ENCODE measurements around the gene PXMP2.
A peak's percentile ranks its signal among the peaks of the same experiment; 100 is the strongest.

The PXMP2 gene

DNA sequence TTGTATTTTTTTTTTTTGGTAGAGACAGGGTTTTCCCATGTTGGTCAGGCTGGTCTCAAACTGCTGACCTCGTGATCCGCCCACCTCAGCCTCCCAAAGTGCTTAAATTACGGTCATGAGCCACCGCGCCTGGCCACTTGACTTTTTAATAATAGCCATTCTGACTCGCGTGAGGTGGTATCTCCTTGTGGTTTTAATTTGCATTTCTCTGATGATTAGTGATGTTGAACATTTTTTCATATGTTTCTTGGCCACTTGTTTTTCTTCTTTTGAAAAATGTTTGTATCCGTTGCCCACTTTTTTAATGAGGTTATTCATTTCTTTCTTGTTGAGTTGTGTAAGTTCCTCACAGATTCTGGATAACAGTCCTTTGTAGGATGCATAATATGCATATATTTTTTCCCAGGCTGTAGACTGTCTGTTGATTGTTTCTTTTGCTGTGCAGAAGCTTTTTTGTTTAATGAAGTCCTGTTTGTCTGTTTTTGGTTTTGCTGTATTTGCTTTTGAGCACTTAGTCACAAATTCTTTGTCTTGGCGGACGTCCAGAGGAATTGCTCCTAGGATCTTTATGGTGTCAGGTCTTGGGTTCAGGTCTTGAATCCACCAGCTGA, 12.9 kb downstream of the PXMP2 start:
- Histone ChIP-seq H3K27ac (ENCODE audit: low read depth, low read length) (no peak overlapping the region), H3K4me1 (ENCODE audit: control insufficient read depth, insufficient read depth, low read length, unreplicated experiment) (peaks cover 5% of the 10 kb centered on the region), H3K36me3 (ENCODE audit: insufficient read depth, low read length) (no peaks in the 10 kb centered on the region), H3K4me3 (ENCODE audit: low read depth, low read length) (no peak overlapping the region), H3K27me3 (ENCODE audit: insufficient read depth, low read length) (no peaks in the 10 kb centered on the region), H3K79me2 (ENCODE audit: control insufficient read depth, insufficient read depth, low read length, unreplicated experiment) (no peaks in the 10 kb centered on the region), H2AFZ (ENCODE audit: low read length, unreplicated experiment) (no peak overlapping the region)

DNA sequence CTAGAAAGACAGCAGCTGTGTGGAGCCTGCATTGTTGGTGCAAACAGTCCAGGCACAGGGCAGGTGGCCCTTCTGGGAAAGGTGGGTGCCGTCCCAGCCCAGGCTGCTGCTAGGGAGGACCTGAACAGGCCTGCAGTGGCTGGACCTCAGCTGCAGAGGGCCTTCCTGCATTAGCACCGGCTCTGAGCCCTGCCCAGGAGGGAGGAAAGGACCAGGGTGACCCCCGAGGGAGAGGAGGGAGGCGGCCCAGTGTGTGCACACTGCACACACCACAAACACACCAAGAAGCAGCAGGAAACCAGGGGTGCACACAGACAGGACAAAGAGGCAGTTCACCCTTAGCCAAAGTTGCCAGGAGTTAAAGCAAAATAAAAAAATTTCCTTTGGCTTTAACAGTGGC, 15.3 kb downstream of the PXMP2 start:
- no peak overlapping the region for H2AFZ ChIP-seq (ENCODE audit: low read length, unreplicated experiment)
- no peak overlapping the region for H3K4me3 ChIP-seq (ENCODE audit: low read depth, low read length)
- H3K79me2 ChIP-seq (ENCODE audit: control insufficient read depth, insufficient read depth, low read length, unreplicated experiment), result no peaks in the 10 kb centered on the region
- H3K27me3 ChIP-seq (ENCODE audit: insufficient read depth, low read length), result no peaks in the 10 kb centered on the region
- H3K36me3 ChIP-seq (ENCODE audit: insufficient read depth, low read length), result no peaks in the 10 kb centered on the region
- peaks cover 5% of the 10 kb centered on the region for H3K4me1 ChIP-seq (ENCODE audit: control insufficient read depth, insufficient read depth, low read length, unreplicated experiment)
- H3K27ac ChIP-seq (ENCODE audit: low read depth, low read length), result no peak overlapping the region

DNA sequence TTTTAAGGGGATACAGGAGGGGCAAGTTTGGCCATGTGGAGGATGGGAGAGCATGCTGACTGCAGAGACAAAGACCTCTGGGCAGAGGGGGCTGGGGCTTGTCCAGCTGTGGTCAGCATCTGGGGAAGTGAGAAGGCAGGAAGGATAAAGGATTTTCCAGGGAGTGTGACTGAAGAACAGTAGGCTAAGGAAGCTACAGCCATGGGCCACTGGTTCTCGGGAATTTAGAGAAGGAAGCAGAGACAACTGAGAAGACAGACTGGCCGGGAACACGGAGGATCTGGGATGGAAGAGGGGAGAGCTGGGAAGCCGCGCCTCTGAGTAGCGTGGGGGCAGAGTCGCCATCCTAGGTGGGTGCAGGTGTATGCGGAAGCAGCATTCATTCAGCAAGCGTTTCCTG, 16.3 kb downstream of the PXMP2 start:
- Histone ChIP-seq H3K79me2 (ENCODE audit: control insufficient read depth, insufficient read depth, low read length, unreplicated experiment) (no peaks in the 10 kb centered on the region), H3K27me3 (ENCODE audit: insufficient read depth, low read length) (no peaks in the 10 kb centered on the region), H3K4me1 (ENCODE audit: control insufficient read depth, insufficient read depth, low read length, unreplicated experiment) (peaks cover 5% of the 10 kb centered on the region), H3K36me3 (ENCODE audit: insufficient read depth, low read length) (no peaks in the 10 kb centered on the region), H3K4me3 (ENCODE audit: low read depth, low read length) (no peak overlapping the region), H2AFZ (ENCODE audit: low read length, unreplicated experiment) (no peak overlapping the region), H3K27ac (ENCODE audit: low read depth, low read length) (no peak overlapping the region)

DNA sequence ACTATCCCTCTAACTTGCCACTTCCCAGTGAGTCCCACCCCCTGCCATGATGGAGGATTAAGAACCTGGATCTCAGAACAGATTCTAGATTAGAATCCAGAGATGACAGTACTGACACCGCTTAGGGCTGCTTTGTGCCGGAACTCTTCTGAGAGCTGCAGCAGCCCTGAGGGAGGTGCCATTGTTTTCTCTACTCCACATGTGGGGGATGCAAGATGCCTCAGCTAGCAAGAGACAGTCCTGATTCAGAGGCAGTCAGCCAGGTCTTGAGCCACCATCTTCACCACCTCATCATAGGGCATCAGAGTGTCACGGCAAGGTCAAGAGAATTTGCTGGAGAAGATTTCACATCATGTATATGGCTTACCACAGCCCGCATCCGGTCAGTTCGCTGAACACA, 19.9 kb downstream of the PXMP2 start:
- H3K4me1 ChIP-seq (ENCODE audit: control insufficient read depth, insufficient read depth, low read length, unreplicated experiment), result no peaks in the 10 kb centered on the region
- no peaks in the 10 kb centered on the region for H3K36me3 ChIP-seq (ENCODE audit: insufficient read depth, low read length)
- no peak overlapping the region for H3K27ac ChIP-seq (ENCODE audit: low read depth, low read length)
- no peaks in the 10 kb centered on the region for H3K27me3 ChIP-seq (ENCODE audit: insufficient read depth, low read length)
- H3K4me3 ChIP-seq (ENCODE audit: low read depth, low read length), result no peak overlapping the region
- H3K79me2 ChIP-seq (ENCODE audit: control insufficient read depth, insufficient read depth, low read length, unreplicated experiment), result peaks cover 17% of the 10 kb centered on the region
- no peak overlapping the region for H2AFZ ChIP-seq (ENCODE audit: low read length, unreplicated experiment)

DNA sequence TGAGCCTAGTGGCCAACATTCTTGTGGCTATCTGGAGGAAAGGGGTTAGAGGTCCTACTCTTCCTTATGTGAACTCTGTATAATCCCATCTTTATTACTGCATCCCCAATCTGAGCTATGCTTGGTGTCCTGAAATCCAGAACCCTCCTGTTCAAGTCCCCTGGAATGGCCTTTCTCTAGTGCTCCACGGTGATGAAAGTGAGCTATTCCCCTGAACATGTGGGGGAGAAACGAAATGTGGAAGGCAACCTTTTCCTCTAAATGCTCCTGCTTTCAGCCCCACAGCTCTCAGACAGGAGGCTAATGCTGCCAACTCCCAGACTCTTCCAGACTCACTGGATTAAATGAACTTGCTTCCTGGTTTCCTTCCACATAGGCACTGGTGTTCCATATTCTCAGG, 20.8 kb downstream of the PXMP2 start:
- Histone ChIP-seq H3K4me3 (ENCODE audit: low read depth, low read length) (no peak overlapping the region), H3K4me1 (ENCODE audit: control insufficient read depth, insufficient read depth, low read length, unreplicated experiment) (no peaks in the 10 kb centered on the region), H2AFZ (ENCODE audit: low read length, unreplicated experiment) (no peak overlapping the region), H3K36me3 (ENCODE audit: insufficient read depth, low read length) (no peaks in the 10 kb centered on the region), H3K79me2 (ENCODE audit: control insufficient read depth, insufficient read depth, low read length, unreplicated experiment) (peaks cover 24% of the 10 kb centered on the region), H3K27me3 (ENCODE audit: insufficient read depth, low read length) (no peaks in the 10 kb centered on the region), H3K27ac (ENCODE audit: low read depth, low read length) (no peak overlapping the region)

DNA sequence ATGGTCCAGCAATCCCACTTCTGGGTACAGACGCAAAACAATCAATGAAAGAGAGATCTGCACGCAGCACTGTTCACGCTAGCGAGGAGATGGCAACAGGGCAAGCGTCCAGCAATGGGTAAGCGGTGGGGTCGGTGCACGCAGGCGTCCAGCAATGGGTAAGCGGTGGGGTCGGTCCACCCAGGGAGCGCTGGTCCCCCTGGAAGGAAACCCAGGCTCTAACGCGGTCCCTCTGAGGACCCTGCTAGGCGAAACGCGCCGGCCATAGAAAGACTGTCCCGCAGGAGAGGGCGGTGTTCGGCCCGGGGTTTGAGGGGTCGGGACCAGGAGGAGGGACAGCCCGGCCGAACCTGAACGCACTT, 22.6 kb downstream of the PXMP2 start:
- Histone ChIP-seq H3K79me2 (ENCODE audit: control insufficient read depth, insufficient read depth, low read length, unreplicated experiment) (peaks cover 42% of the 10 kb centered on the region), H3K4me1 (ENCODE audit: control insufficient read depth, insufficient read depth, low read length, unreplicated experiment) (no peaks in the 10 kb centered on the region), H3K27me3 (ENCODE audit: insufficient read depth, low read length) (no peaks in the 10 kb centered on the region), H2AFZ (ENCODE audit: low read length, unreplicated experiment) (peak overlapping the region; percentile 65), H3K36me3 (ENCODE audit: insufficient read depth, low read length) (no peaks in the 10 kb centered on the region), H3K4me3 (ENCODE audit: low read depth, low read length) (peak overlapping the region; percentile 99), H3K27ac (ENCODE audit: low read depth, low read length) (0 out of 2 replicates have a peak overlapping the region, but pooled peaks have one; percentile 13)

DNA sequence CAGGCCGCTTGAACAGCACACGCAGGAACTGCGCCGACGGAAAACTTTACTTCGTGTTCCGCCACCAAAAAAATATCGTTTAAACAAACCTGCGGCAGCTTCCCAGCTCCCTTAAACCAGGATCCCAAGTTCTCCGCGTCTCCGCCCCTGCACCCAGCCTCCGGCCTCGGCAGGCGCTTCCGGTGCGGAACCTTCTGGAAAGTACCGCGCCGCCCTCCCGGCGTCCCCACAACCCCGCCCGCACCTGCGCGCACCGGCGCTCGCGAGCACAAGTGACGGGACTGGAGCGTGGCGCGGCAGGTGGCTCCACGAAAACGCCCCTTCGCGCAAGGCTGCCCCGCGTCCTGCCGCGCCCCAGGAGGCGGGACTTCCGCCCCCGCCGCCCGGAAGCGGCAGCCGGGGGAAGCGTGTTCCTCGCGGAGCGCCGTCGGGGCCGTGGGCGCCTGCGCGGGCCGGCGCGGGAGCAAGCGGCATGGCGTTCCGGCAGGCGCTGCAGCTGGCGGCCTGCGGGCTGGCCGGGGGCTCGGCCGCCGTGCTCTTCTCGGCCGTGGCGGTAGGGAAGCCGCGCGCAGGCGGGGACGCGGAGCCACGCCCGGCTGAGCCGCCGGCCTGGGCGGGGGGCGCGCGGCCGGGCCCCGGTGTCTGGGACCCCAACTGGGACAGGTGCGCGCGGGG, 23.2 kb downstream of the PXMP2 start, which contains the start of gene PGAM5:
PGAM5 (plus strand) TSS at position 438 of the 675 bp plus-strand sequence; CDS start at position 473, 35 bp downstream.
- H3K79me2 ChIP-seq (ENCODE audit: control insufficient read depth, insufficient read depth, low read length, unreplicated experiment), result peaks cover 42% of the 10 kb centered on the region
- H3K27ac ChIP-seq (ENCODE audit: low read depth, low read length), result 0 out of 2 replicates have a peak within 1 kb of the TSS, but pooled peaks have one; percentile 13

DNA sequence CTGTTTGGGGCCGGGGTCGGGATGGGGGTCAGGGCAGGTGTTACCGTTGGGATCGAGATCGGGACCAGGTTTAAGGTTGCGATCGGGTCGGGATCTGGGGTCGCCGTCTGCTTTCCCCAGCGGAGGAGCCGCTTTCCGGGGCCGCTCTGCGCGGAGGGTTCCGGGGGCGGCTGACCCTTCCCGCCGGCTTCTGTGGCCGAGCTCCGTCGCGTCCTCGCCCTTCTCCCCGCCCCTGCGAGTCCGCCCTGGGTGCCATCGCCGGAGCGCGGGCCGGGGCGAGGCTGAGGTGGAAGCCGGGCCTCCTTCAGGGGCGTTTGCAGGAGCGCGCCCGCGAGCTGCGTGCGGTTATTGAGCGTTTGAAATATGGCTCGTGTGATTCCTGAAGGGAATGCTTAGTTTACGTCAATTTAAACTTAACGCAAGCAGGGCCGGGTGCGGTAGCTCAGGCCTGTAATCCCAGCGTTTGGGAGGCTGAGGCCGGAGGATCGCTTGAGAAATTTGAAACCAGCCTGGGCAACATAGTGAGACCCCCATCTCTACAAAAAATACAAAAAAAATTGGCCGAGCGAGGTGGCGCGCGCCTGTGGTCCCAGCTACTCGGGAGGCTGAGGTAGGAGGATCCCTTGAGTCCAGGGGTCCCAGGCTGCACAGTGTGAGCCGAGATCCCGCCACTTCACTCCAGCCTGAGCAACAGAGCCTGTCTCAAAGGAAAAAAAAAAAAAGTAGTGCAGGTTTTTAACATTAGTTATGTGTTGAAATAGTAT, 23.9 kb downstream of the PXMP2 start:
- H3K4me1 ChIP-seq (ENCODE audit: control insufficient read depth, insufficient read depth, low read length, unreplicated experiment), result no peaks in the 10 kb centered on the region
- H2AFZ ChIP-seq (ENCODE audit: low read length, unreplicated experiment), result peak overlapping the region; percentile 65
- H3K27ac ChIP-seq (ENCODE audit: low read depth, low read length), result no peak overlapping the region
- no peaks in the 10 kb centered on the region for H3K36me3 ChIP-seq (ENCODE audit: insufficient read depth, low read length)
- peak overlapping the region; percentile 99 for H3K4me3 ChIP-seq (ENCODE audit: low read depth, low read length)
- peaks cover 42% of the 10 kb centered on the region for H3K79me2 ChIP-seq (ENCODE audit: control insufficient read depth, insufficient read depth, low read length, unreplicated experiment)
- H3K27me3 ChIP-seq (ENCODE audit: insufficient read depth, low read length), result no peaks in the 10 kb centered on the region

More for the DNA sequence above, 23.2 kb downstream of the PXMP2 start, which contains the start of gene PGAM5:
- H3K36me3 ChIP-seq (ENCODE audit: insufficient read depth, low read length), result no peaks in the 10 kb centered on the region
- peak within 1 kb of the TSS; percentile 99 for H3K4me3 ChIP-seq (ENCODE audit: low read depth, low read length)
- no peaks in the 10 kb centered on the region for H3K27me3 ChIP-seq (ENCODE audit: insufficient read depth, low read length)
- peak within 1 kb of the TSS; percentile 65 for H2AFZ ChIP-seq (ENCODE audit: low read length, unreplicated experiment)
- H3K4me1 ChIP-seq (ENCODE audit: control insufficient read depth, insufficient read depth, low read length, unreplicated experiment), result no peaks in the 10 kb centered on the region

DNA sequence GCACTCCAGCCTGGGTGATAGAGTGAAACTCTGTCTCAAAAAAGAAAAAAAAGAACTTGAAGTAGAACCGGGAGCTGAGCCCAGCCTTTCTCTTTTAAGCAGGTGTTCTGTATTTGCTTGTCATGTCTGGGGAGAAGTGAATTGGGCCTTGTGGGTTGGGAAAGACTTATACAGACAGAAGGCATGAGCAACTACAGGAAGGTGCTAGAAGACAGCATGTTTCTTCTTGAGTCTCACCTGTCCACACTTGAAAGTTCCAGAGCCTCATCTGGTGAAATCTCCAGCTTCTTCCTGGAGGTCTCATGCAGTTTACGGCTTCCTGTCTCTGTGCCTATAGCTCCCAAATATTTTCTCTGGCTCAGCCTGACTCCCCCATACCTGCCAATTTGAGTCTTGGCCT, 25.7 kb downstream of the PXMP2 start:
- peaks cover 4% of the 10 kb centered on the region; the same call in 1 of the 2 replicates for H3K36me3 ChIP-seq (ENCODE audit: insufficient read depth, low read length)
- no peak overlapping the region for H3K4me3 ChIP-seq (ENCODE audit: low read depth, low read length)
- H2AFZ ChIP-seq (ENCODE audit: low read length, unreplicated experiment), result no peak overlapping the region
- no peak overlapping the region for H3K27ac ChIP-seq (ENCODE audit: low read depth, low read length)
- H3K27me3 ChIP-seq (ENCODE audit: insufficient read depth, low read length), result no peaks in the 10 kb centered on the region
- H3K4me1 ChIP-seq (ENCODE audit: control insufficient read depth, insufficient read depth, low read length, unreplicated experiment), result no peaks in the 10 kb centered on the region
- peaks cover 42% of the 10 kb centered on the region for H3K79me2 ChIP-seq (ENCODE audit: control insufficient read depth, insufficient read depth, low read length, unreplicated experiment)

DNA sequence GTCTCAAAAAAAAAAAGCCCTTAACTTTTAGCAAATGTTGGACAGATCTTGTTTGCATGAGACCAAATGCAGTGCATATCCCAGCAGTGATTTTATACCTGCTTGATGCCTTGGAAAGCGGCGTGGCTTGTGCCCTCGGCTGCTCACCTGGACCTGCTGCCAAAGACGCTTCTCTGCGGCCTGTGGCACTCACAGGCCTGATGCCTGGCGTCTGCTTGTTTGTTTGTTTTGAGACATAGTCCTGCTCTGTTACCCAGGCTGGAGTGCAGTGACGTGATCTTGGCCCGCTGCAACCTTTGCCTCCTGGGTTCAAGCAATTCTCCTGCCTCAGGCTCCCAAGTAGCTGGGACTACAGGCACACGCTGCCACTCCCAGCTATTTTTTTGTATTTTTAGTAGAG, 28.5 kb downstream of the PXMP2 start:
- Histone ChIP-seq H3K79me2 (ENCODE audit: control insufficient read depth, insufficient read depth, low read length, unreplicated experiment) (peaks cover 39% of the 10 kb centered on the region), H3K4me1 (ENCODE audit: control insufficient read depth, insufficient read depth, low read length, unreplicated experiment) (no peaks in the 10 kb centered on the region), H3K36me3 (ENCODE audit: insufficient read depth, low read length) (peaks cover 10% of the 10 kb centered on the region; the same call in 1 of the 2 replicates), H2AFZ (ENCODE audit: low read length, unreplicated experiment) (no peak overlapping the region), H3K27ac (ENCODE audit: low read depth, low read length) (no peak overlapping the region), H3K4me3 (ENCODE audit: low read depth, low read length) (no peak overlapping the region), H3K27me3 (ENCODE audit: insufficient read depth, low read length) (no peaks in the 10 kb centered on the region)

All from ACC112 (cell line).